NCI-H187 treated with DMSO at 0.1 percent for 48 hours (cell line): ENCODE data around the gene CCL16.
"Not testable (repeated sequence)": the region's sequence is repeated elsewhere in the genome, so short reads cannot be mapped to it uniquely, and the experiment has no call there.

Experiments
- DNase-seq: peaks from one replicate; lab custom pipeline; 2025; lab: John Stamatoyannopoulos, UW

Gene CCL16, protein sequence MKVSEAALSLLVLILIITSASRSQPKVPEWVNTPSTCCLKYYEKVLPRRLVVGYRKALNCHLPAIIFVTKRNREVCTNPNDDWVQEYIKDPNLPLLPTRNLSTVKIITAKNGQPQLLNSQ

DNA sequence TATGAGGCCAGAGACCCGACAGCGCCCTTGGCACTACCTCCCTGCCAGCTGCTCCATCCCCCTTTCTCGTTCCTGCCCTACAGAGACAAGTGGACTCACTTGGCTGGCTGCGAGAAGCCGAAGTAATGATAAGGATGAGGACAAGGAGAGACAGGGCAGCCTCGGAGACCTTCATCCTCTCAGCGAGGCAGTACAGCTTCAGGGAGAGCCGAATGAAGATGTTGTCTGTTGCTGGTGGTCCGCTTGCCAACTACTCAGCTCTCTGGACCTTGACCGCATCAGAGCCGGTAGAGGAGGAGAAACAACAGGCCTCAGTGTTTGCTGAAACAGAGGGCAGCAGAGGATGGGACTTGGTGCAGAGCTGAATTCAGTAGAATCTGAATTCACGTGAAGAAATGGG, at the start of gene CCL16:
Gene CCL16, minus strand, starts transcription at position 252 of the 400 bp plus-strand sequence. Its CDS starts 77 bp downstream, at position 175.
- DNase-seq: no peak

DNA sequence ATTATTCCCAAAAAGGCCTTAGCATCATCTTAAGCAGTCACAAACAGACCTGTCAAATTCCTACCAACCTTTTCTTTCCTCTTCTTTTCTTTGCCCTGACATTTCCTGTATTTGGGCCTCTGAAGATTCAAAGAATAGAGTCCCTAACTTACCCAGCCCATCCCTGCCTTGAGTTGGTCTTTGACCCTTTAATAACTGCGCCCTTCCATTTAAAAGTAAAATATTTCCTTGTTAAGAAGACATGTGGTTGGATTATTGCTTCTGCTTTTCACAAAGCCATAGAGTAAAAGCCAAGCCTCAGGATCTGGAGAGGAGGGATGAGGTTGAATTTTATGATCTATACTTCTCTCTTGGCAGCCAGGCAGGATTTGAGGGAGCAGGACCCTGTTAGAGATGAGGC, 49.7 kb upstream of the CCL16 start:
- no peak for DNase-seq

DNA sequence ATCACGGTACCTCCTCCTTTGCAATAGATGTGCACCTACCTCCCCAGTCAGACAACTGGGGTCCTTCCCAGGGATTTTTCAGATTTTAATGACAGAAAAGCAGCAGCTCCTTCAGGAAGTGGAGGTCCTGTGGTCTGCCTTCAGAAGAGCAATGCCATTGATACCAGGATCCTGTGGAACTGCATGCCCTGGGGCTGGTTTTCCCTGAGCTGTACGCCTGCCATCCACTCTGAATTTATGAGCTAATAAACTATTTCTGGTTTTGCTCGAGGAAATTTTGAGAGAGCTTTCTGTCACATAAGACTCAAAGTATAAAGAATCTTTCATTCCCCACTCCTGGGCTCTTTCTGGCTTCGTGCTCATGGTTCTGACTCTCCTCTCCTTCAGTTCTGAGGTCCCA, 46.5 kb upstream of the CCL16 start:
- no peak for DNase-seq

DNA sequence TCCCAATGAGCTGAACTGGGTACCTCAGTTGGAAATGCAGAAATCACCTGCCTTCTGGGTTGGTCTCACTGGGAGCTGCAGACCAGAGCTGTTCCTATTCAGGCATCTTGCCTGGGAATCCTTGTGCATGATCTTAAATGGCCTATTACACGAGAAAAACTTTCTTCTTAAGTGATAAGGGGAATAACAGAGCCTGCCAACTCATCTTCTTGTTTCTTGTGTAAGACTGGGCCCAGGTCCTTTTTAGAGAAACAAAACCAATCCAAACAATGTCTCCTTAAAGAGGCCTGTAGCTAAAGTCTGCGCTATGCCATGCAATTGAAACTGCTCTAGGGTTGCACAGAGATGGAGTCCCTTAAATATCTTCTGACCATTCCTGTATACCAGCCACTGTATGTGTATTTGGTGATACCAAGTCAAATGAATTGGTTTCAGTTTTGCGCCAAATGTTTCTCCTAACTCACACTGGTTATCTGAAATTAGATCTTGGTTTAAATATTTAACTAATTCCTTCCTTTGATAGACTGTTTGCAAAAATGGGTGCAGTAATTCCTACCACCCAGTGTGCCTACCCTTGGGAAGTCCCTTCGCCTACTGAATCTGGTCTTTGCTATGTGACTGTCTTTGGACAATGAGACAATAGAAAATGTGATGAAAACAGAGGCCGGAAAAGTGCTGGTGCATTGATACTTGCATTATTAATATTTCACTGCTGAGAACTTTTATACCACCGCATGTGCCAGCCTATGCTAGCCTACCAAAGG, 43.0 kb upstream of the CCL16 start:
- no peak for DNase-seq

DNA sequence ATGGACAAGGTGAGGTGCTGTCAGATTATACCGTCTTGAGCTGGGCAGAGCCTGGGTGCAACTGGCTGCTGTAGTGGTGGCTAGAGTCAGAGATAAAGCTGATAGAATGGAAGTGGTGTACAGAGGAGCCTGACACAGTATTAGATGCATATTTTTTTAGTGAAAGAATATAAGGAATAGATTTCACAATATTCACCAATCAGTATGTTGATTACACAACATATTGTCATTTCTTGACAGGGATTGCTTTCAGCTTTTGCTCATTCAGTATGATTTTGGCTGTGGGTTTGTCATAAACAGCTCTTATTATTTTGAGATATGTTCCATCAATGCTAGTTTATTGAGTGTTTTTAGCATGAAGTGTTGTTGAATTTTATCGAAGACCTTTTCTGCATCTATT, 38.1 kb upstream of the CCL16 start:
- DNase-seq: no peak

DNA sequence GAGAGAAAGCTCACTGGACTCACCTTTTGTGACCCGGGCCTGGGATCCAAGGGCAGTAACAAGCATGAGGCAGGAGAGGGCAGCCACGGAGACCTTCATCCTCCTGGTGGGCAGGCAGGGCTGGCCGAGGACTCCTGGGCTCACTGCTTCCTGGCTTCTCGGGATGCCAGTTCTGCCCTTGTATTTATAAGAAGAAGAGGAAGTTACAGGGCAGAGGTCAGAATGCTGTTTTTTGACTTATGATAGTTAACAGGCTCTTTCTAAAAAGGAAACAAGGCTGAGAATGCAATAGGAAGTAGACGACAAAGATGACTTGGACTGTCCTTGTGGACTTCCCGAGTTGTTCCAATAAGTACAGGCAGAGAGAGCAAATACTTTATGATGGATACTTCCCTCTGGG, 36.5 kb upstream of the CCL16 start, which contains the start of gene CCL23:
Gene CCL23, minus strand, starts transcription at position 174 of the 400 bp plus-strand sequence. Its CDS starts 75 bp downstream, at position 99.
- DNase-seq: no peak

DNA sequence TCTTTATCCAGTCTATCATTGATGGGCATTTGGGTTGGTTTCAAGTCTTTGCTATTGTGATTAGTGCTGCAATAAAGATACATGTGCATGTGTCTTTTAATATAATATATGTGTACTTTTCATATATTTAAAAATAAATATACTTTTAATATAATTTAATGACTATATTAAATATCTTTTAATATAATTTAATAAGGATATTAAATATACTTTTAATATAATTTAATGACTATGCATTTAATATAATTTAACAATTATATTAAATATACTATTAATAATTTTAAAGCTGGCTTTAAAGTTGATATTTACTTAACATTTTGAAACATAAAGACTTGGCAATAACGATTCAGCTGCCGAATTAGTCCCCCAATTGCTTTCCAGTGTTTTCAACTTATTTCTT, 35.3 kb upstream of the CCL16 start:
- DNase-seq: no peak

DNA sequence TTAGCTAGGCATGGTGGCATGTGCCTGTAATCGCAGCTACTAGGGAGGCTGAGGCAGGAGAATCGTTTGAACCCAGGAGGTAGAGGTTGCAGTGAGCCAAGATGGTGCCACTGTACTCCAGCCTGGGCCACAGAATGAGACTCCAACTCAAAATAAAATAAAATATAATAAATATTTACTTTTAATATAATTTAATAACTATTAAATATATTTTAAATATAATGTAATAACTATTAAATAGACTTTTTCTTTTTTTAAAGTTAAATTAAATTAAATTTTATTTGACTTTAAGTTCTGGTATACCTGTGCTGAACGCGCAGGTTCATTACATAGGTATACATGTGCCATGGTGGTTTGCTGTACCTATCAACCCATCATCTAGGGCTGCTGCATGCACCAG, 34.6 kb upstream of the CCL16 start:
- DNase-seq: not testable (repeated sequence)

DNA sequence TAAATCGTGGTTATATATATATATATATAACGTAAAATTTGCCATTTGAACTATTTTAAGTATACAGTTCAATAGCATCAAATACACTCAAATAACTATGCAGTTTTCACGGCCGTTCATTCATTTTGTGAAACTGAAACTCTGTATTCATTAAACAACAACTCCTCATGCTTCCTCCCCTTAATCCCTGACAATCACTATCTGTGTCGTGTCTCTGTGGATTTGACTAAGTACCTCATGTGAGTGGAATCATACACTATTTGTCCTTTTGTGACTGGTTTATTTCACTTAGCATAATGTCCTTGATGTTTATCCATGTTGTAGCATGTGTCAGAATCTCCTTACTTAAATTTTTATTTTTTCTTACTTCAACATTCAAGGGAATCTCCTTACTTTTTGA, 33.6 kb upstream of the CCL16 start:
- no peak for DNase-seq

DNA sequence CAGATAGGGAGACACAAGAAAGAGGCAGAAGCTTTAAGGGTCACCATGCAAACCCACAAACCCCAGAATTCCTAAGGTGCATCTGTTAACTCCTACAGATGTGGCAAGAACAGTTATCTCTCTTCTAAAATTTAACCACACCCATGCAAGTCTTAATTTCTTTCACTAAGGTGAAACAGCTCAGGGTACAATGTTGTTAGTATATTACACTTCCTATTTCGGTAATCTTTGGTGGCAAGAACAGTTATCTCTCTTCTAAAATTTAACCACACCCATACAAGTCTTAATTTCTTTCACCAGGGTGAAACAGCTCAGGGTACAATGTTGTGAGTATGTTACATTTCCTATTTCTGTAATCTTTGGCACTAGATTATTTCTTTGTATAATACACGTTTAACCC, 29.9 kb upstream of the CCL16 start:
- no peak for DNase-seq

DNA sequence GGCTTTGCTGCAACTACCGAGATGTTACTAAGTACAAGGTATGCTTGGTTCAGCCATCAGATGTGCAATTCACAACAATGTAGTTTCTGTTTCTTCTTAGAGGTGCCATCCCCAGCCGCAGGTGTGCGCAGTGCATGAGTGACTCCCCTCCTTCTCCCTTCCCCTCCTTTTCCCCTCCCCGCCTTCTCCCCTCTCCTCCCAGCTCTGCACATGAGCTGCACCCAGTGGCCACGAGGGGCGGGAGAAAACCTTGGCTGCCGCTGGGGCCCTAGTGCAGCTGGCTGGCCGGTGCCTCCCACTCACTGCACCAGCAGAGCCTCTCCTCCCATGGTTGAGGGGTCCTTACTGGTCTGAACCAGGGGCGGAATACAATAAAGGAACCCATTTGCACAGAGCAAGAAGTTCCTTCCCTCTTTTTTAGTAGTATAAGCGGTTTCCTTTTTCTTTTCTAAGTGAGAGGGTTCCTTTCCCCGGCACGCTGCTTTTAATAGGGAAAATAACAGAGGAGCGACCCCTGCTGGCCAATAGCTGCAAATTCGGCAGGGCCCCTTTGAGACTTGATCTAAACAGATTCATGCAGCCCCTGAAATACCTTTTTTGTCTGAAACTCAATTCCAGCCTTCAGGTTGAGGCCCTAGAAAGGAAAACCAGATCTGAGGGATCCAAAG, 27.8 kb upstream of the CCL16 start:
- no peak for DNase-seq

DNA sequence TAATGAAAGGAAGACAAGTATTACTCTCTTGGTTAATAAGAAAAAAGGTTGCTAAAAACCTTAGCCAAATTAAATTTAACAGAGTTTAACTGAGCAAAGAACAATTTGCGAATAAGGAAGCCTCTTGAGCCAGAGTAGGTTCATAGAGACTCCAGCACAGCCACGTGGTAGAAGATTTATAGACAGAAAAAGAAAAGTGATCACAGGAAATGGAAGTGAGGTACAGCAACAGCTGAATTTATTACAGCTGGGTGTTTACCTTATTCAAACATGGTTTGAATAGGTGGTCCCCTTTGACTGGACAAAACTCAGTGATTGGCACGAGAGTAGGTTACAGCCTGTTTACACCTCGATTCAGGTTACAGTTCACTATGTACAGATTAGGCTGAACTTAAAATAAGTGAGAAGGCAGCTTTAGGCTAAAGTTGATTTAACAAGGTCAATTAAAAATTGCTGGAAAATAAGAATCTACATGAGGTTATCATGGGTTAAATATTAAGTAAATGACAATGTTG, 23.4 kb upstream of the CCL16 start:
- no peak for DNase-seq

DNA sequence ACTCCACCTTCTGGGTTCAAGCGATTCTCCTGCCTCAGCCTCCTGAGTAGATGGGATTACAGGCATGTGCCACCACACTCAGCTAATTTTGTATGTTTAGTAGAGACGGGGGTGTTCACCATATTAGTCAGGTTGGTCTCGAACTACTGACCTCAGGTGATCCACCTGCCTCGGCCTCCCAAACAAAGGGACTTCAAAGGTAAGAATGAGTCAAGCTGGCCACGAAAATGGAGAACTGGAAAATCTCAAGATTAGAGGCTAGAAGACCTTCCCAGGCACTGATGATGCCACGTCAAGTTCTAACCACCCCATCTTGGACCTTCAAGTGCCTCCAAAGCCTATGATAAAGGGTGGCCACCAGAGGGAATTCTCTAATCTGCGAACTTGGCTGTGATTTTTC, 21.3 kb upstream of the CCL16 start:
- no peak for DNase-seq

DNA sequence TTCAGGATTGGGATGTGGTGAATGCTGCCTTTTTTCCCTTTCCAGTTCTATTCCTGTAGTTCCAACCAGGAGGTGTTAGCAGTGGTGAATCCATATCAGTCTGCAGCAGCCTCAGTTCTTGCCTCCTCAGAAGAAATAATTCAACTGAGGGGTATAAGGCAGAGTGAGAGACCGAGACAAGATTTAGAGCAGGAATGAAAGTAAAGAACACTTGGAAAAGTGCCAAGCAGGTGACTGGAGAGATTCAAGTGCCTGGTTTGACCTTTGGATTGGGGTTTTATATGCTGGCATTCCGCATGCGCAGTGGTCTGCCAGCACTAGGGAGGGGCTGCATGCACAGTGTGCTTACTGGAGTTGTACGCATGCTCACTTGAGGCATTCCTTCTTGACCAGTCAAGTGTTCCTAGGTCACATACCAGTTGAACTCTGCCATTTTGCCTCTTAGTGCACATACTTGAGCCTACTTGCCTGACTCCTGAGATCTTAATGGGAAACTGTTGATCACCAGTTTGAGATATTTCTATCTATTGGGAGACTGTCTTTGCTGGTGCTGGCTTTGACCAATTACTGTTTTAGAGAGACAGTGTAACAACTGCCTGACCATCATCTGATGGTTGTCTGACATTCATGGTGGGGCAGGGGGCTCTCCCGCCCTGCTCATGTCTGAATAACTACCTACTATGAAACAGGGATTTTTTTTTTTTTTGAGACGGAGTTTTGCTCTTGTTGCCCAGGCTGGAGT, 20.7 kb upstream of the CCL16 start:
- peak; percentile 56 for DNase-seq

DNA sequence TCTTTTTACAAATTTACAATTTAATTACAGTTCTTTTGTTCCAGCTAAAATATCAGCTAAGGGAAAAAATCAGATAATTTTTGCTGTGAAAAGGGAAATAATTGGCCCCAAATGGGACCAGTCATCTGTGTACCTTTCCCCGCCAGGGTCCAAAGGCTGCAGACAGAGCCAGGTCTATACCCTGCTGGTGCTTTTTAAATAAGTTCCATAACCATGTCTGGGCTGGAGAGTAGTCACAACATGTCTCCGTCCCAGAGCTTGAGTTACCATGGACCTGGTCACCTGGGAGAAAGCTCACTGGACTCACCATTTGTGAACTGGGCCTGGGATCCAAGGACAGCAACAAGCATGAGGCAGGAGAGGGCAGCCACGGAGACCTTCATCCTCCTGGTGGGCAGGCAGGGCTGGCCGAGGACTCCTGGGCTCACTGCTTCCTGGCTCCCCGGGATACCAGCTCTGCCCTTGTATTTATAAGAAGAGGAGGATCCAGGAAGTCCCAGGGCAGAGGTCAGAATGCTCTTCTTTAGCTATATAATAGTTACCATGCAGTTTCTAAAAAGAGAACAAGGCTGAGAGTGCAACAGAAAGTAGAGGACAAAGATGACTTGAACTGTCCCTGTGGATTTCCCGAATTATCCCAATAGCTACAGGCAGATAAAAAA, 19.9 kb upstream of the CCL16 start, which contains the start of gene CCL15:
Gene CCL15, minus strand, starts transcription at position 444 of the 662 bp plus-strand sequence. Its CDS starts 61 bp downstream, at position 383.
- DNase-seq: no peak

DNA sequence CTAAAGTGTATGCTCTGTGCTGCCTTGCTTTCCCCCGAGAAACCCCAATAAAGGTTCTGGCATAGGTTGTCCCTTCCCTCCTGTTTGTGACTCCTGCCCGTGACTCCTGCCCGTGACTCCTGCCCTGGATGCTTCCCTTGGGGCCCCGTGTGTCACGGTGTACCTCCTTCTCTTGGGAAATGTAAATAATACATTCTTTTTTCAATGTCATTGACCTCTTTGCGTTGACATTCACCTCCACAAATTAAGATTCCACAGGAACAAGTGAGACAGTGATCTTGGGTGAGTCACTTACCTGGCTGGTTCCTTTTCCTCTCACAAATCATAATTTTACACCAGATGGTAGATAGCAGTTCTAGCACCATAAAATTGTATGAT, 19.4 kb upstream of the CCL16 start:
- DNase-seq: no peak

DNA sequence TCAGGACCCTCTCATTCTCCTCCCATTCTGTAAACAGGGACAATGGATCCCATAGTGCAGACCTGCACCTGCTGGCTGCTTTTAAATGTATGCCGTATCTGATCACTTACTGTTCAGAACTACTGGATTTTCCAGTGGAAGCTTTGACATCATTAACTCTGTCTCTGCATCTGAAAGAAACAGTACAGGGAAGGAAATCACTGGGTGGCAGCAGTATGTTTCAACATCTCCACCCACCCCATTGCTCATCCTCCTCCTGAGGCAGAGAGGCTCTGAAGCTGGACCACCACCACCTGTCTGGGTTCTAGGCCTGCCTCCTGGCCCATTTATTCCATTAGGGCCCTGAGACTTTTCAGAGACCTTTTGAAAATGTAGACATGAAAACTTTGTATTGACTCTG, 17.5 kb upstream of the CCL16 start:
- no peak for DNase-seq

DNA sequence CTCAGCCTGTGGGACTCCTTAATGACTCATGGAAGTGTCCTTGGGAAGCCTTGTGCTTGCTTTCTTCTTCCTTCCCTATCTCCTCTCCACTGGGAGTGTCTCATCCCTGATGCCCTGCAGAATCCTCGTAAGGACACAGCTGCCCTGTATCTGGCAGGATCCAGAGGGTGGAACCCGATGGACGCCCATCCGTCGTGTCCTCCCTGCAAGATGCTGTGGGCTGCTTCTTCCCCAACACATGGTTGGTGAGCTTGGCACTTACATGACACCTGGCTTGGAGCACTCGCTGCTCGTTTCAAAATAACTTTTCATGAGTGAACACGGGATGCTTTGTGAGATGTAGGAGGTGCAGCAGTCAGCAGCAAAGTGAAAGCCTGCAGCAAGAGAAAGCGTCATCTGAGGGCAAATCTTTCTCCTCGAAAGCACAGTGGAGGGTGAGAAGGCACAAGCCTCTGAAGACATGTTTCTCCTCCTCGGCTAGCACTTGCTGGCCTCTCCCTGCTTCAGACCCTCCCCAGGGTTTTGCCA, 16.8 kb upstream of the CCL16 start:
- no peak for DNase-seq

DNA sequence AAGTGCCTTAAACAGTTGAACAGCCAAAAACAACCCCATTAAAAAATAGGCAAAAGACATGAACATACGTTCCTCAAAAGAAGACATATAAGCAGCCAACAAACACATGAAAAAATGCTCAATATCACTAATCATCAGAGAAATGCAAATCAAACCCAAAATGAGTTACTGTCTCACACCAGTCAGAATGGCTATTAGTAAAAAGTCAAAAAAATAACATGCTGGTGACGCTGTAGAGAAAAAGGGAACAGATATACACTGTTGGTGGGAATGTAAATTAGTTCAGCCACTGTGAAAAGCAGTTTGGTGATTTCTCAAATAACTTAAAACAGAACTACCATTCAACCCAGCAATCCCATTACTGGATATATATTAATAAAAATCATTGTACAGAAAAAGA, 14.0 kb upstream of the CCL16 start:
- not testable (repeated sequence) for DNase-seq

DNA sequence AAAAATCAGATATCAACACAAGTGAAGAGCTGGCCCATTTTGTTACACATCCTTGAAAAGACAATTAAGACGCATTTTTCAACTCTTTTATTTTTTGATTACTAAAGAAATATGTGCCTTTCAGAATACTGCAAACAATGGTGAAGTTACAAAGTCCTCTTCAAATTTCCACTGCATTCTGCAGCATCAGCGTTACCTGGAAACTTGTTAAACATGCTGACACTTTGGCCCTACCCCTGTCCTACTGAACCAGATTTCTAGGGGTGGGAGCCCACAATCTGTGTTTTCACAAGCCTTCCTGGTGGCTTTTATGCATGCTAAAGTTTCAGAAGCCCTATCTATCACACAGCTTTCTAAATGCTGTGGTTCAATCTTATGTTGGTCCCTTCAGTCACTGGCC, 9.8 kb upstream of the CCL16 start:
- DNase-seq: no peak

DNA sequence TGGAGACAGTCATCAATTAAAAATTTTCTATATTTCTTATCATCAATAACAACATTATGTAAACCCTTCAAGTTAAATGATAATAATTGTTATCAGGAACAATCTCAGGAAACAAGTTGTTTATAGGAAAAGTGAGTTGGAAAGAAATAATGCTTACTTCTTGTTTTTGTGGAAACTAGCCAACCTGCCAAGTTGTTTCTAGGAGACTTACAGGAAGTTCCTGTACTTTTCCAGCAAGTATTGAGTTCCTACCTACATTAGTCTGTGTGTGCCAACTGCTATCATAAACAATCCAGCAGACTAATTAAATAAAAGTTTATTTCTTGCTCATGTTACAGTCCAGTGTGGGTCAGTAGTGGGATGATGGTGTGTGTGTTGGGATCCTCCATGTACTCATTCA, 6.9 kb upstream of the CCL16 start:
- DNase-seq: no peak

DNA sequence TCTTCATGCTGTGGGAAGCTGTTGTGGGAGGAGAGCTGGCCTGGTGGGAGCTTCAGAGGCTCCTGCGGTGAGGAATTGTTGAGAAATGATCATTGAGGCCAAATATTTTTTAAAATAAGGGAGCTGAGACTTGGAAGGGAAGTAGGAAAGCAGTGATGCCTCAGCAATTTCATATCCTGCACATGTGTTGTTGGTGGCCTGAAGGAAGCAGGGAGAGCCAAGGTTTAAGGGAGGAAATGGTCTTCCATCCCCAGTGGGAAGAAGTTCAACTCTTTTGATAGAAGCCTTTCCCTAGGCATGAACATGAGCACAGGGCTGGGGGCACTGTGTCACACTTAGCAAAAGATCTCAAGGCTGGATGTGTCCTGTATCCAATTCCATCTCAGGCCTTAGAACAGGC, 5.3 kb upstream of the CCL16 start, which contains the start of gene CCL14:
Gene CCL14, minus strand, starts transcription at position 87 of the 400 bp plus-strand sequence. Its CDS starts 80 bp downstream, at position 7.
- DNase-seq: no peak
